PC-9 (cell line): ENCODE data around the gene KLHL17.

Source experiments
- EZH2 ChIP-seq: fragments of 200-600 bp; sonication (generic); IDR thresholded peaks from 2 replicates; pipeline ENCODE4 v1.8.0; 2017; ENCODE audit warnings: antibody characterized with exemption, low read depth
- TF ChIP-seq, protein P1 (sequence below): fragments of 200-600 bp; sonication (generic); conservative IDR thresholded peaks from 2 replicates; pipeline ENCODE4 v1.6.1; 2017; ENCODE audit warnings: mixed run types, antibody characterized with exemption, mild to moderate bottlenecking, moderate library complexity

DNA sequence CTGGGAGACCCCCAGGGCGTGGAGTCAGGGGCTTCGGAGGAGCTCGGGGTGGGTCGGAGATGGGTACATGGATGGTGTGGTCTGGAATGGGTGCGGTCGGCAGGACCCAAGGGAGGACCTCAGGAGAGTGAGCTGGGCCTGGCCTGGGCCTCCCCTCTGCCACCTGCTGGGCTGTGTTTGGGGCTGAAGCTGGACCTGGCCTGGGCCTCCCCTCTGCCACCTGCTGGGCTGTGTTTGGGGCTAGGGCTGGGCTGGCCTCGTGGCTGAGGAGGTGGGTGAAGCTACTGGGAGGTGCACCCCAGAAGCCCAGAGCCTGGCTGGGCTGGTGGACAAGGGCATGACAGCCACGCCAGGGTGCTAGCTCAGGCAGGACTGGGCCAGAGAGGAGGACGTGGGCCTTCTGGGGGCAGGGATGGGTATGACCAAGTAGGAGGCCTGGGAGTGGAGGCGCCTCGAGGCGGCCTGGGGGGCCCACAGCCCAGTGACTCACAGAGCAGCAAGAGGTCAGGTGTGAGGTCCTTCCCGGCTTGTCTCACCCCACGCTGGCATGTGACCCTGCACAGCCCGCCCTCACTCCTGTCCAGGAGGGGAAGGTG lies 22.2 kb upstream of the KLHL17 start:
- TF ChIP-seq EZH2, result no peak
- TF ChIP-seq, protein P1, sequence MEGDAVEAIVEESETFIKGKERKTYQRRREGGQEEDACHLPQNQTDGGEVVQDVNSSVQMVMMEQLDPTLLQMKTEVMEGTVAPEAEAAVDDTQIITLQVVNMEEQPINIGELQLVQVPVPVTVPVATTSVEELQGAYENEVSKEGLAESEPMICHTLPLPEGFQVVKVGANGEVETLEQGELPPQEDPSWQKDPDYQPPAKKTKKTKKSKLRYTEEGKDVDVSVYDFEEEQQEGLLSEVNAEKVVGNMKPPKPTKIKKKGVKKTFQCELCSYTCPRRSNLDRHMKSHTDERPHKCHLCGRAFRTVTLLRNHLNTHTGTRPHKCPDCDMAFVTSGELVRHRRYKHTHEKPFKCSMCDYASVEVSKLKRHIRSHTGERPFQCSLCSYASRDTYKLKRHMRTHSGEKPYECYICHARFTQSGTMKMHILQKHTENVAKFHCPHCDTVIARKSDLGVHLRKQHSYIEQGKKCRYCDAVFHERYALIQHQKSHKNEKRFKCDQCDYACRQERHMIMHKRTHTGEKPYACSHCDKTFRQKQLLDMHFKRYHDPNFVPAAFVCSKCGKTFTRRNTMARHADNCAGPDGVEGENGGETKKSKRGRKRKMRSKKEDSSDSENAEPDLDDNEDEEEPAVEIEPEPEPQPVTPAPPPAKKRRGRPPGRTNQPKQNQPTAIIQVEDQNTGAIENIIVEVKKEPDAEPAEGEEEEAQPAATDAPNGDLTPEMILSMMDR, result peak; percentile 63; the same call in 1 of the 2 replicates
